GM21786 (cell line): ENCODE measurements around the gene PLA2G4D.
A peak's percentile ranks its signal among the peaks of the same experiment; 100 is the strongest.

Source experiments
- ATAC-seq: cut with Tn5 transposase; IDR thresholded peaks from one replicate; pipeline ENCODE4 v1.9.1; 2021; ENCODE audit not compliant: unreplicated experiment

The PLA2G4D gene

DNA sequence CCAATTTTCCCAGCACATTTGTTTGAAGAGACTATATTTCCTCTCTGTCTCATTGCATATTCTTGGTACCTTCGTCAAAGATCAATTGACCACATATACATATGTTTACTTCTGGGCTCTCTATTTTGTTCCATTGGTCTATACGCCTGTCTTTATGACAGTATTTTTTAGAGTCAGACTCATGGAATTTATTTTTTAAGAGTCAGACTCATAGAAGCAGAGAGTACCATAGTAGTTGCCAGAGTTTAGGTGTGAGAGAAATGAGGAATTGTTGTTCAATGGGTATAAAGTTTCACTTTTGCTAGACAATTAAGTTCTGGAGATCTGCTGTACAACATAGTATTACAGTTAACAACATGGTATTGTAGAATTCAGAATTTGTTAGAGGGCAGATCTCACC, 35.0 kb upstream of the PLA2G4D start:
- no peak for ATAC-seq

DNA sequence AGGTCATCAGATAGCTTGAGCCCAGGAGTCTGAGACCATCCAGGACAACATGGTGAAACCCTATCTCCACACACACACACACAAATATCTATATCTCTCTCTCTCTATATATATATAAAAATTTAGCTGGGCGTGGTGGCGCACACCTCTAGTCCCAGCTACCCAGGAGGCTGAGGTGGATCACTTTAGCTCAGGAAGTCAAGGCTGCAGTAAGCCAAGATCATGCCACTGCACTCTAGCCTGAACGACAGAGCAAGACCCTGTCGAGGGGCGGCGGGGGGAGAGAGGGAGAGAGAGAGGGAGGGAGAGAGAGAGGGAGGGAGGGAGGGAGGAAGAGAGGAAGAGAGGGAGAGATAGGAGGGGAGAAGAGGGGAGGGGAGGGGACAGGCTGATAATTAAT, 34.1 kb upstream of the PLA2G4D start:
- ATAC-seq: no peak

DNA sequence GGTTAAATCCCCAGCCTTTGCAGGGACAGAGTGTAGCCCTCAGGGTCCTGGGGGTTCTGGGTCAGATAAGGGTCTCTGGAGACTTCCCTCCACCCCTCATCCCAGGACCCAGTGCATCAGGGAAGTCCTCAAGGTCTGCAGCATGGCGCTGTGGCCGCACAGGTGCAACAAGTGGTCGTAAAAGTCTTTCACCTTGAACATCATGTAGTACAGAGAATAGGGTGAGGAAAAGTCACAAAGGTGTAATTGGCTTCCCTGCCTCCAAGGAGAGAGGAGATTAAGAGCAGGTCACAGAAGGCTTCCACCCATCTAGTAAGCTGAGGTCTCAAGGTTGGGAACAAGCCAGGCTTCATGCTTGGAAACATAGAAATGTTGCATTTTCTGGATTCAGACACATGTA, 29.2 kb upstream of the PLA2G4D start:
- no peak for ATAC-seq

DNA sequence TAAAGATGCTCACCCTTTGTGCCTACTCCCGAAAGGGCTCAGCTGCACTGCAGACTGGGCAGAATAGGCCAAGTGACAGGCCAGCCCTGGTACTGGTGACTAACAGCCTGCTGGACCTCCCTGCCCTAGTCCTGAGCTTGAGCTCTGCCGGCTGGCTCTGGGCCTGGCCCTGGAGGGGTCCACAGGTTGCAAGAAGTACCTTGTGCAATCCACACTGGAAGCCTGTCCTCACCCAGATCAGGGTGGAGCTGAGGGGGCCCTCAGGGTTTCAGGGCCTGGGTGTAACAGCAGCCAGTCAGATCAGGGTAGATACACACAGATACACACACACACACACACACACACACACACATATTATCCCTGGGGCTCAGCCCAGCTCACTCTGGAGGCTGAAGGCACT, 27.3 kb upstream of the PLA2G4D start:
- ATAC-seq: no peak

DNA sequence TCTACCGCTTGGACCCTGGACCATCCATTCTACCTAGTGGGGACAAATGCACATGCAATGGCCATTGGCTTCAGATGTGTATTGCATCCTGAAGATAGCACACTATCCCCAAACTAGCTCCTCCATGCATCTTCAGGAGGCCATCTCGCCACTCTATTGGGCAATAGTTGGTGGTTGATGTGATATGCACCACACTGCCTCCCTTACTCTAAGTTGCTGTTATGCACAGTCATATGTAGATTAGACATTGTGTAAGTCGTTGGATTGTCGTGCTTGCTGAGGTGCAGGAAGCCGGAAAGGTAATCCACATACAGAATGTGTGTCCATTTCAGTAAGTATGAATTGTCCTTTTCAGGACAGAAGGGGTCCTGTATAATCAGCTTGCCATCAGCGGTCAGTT, 26.7 kb upstream of the PLA2G4D start:
- no peak for ATAC-seq

DNA sequence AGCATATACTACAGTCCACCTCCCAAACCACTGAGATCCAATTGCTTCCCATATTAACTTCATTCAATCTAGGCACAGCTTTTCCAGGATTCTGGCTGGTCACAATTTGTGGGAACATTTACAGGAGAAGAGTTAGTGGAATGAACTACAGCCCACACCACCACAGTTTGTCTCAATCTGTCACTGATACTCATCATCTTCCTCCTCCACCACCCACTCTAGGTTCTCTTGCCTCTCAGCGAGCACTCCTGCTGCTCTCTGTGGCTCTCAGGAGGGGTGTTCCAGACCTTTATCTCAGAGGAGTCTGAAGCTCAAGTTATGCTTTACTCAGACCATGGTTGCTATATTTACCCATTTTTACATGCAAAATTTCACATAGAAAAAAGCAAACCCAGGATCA, 25.9 kb upstream of the PLA2G4D start:
- no peak for ATAC-seq

DNA sequence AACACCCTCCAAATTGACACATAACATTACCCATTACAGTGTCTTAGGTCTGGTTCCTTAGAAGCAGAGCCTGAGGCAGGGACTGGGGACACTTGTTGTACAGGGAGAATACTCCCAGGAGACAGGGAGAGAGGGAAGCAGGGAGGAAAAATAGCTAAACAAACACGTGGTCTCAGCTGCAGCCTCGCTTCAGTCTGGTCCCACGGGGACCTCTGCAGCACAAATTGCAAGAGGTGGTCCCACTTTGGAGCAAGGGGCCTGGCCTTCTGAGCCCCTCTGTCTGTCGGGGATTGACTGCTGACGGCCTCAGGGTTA, 25.0 kb upstream of the PLA2G4D start:
- no peak for ATAC-seq

DNA sequence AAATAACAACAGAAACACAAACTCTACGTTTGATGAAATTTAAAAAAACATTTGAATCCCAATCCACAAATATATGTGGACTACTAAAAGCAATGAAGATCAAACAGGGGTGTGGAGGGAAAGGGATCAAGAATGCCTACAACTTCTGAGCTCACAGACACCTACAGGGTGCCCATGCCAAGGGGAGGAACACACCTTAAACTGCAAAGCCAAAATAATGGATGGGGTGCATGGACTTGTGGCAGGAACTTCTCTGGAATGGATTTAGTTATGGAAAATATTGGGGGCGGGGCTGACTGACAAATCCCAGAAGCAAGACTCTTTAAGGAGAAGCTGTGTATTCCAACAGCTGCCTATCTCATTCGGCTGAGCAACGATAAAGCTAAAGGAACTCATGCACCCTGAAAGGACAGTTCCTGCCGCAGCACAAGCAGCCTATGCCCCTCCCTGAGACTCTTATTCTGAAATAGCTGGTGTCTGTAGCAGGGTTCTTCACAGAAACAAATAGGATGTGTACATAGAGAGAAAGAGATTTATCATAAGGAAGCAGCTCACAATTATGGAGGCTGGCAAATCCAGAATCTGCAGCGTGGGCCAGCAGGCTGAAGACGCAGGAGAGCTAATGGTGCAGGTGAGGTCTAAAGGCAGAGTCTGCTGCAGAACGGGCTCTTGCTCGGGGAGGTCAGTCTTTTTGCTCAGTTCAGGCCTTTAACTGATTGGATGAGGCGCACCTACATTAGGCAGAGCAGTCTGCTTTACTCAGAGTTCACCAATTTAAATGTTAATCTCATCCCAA, 24.5 kb upstream of the PLA2G4D start:
- ATAC-seq: no peak

DNA sequence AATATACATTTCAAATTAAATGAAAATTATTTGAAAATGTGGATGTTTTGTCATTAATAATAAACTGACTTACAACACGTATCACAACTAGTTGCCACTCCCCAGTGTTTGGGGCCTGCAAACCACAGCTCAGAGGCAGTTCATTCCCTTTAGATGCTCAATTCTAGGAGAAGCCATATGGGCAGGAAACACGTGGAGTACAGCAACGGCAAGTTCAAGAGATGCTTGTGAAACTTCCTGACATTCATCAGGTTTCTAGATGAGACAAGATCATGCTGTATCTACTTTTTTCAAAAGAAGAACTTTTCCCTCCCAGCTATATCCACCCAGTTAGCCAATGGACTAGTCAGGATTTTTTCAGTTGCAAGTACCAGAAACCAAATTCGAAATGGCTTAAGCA, 17.6 kb upstream of the PLA2G4D start:
- no peak for ATAC-seq

DNA sequence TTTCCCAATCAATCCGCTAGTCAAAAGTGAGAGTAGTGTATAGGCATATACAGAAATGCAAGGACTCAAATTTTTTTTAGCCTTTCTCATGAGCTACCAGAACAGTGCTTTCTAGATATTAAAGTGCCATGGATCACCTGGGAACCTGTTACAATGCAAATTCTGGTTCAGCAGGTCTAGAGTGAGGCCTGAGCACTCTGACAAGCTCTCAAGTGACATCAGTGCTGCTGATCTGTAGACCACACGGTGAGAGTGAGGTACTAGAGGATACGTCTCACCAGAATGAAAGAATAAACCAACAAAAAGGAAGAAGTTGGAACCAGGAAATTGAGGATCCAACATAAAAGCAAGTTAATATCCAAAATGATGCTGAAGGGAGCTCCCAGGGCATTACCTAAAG, 16.0 kb upstream of the PLA2G4D start:
- ATAC-seq: no peak

DNA sequence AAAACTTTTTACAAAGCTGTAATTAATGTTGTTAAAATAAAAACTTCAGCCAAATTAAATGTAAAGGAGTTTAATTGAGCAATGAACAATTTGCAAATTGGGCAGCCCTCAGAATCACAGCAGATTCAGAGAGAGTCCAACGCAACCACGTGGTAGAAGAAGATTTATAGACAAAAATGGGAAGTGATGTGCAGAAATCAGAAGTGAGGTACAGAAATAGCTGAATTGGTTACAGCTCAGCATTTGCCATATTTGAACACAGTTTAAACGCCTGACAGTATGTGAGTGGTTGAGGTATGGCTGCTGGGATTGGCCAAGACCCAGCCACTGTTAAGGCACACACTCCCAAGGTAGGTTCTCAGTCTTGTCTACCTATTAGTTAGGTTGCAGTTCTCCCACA, 14.4 kb upstream of the PLA2G4D start:
- no peak for ATAC-seq

DNA sequence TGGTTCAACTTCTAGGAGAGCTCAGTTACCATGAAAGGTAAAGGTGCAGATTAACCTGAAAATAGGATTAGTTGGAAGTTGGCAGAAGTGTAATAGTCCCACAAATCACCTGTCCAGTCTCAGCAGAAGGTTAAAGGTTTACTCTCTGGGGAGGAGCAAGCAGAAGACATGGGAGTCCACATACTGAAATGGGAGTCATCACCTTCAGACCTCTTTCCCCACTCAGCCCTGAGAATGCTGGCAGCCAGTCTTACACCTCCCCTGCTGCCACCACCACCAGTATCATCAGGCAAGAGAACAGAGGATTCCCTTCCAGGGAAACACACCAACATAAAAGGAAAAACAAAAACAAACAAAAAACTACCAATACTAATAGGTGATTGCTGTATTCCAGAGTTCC, 13.8 kb upstream of the PLA2G4D start:
- ATAC-seq: no peak

DNA sequence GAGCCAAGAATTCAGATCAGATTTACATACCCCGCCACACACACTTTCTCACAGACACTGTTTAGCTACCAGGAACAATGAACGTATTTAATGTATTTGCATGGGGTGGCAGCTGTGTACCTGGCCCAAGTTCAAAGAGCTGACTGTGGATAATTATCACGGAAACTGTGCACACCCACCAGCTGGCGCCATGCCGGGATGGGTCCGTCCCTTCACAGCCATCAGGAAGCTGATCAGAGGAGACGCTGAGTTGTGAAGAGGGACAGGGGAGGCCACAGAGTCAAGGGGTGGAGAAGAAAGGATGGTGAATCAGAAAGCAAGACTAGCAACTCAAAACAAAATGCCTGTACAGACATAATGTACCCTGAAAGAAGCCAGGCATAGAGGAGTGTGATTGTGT, 13.1 kb upstream of the PLA2G4D start:
- peak; percentile 35 for ATAC-seq

DNA sequence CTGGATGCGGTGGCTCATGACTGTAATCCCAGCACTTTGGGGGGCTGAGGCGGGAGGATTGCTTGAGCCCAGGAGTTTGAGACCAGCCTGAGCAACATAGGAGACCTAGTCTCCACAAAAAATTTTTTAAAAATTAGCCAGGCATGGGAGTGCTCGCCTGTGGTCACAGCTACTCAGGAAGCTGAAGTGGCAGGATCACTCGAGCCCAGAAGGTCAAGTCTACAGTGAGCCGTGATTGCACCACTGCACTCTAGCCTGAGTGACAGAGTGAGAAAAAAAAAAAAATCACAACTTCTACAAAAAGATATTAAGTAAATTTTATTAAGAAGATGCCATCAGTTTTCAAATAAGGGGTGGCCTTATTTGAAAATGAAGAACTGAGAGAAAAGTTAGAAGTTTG, 11.9 kb upstream of the PLA2G4D start:
- no peak for ATAC-seq

DNA sequence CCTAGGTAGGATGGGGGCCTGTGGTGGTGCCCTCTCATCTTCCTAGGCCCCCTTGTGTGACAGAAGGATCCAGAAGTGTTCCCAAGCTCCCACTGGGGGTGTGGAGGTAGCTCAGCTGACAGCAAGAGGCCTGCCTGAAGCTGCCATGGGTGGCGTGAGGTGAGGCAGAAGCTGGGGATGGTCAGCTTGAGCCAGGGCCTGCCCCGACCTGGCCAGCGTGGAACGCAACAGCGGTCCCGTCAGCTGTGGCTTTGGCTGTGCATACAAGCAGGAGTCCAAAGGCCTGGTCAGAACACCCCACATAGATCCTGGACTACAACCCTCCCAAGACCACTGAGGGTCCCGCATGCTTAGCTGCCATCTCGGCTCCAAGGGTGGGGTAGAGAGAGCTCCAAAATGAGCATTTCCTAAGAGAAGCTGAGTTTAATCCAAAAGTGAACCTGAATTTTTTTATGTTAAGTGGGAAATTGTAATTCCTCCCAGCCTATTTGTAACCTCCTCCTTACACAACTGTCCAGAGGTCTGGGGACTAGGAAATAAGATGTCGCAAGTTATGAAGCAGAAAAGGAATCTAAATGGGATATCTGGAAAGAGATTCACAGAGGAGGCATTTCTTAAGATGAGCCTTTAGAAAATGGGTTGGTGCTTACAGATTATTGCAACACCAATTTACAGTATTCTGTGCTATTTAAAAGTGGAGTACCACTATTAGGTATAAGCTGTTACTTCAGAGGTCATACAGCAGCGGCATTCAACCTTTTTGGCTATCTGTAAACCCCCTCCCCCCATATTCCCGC, 9.9 kb upstream of the PLA2G4D start:
- no peak for ATAC-seq

DNA sequence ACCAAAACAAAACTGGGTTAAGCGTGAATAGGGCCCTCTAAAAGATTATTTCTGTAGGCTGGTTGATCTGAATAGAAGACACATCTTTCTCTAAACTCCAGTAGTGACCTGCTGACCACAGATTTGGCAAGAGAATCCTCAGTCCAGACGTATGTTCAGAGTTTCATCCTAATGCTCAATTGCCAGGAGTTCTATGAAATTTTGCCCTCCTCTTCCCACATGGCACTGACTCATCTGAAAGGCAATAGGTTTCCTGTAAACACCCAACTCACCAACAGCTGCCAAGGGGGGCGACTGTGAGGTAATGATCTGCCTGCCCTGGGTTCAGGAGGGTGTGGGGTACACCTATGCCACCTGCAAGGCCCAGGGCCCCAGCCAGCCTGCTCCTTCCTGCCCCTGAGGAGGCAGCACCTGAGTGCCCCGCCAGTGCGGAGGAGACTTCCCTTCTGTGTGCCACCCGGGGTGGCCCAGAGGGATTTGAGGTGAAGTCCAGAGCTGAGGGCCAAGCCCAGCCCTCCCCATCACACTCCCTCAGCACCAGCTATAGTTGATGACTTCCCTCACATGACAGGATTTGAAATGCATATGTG, 8.4 kb upstream of the PLA2G4D start:
- ATAC-seq: no peak

DNA sequence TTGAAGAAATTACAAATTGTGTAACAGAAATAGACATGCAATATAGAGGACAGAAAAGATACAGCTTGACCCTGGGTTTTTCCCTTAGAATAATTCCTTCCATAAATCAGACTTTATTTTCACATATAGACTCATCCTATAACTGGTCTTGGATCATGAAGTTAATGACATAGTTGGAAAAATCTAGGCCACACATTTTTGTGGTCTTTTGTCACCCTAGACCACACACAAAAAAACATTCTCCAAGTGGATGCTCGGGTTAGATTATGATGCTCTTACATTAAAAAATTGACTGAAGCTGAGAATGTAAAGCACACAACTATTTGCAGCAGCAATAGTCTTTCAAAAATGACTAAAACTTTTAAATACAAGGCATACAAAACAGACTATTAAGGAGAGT, 7.5 kb upstream of the PLA2G4D start:
- no peak for ATAC-seq

DNA sequence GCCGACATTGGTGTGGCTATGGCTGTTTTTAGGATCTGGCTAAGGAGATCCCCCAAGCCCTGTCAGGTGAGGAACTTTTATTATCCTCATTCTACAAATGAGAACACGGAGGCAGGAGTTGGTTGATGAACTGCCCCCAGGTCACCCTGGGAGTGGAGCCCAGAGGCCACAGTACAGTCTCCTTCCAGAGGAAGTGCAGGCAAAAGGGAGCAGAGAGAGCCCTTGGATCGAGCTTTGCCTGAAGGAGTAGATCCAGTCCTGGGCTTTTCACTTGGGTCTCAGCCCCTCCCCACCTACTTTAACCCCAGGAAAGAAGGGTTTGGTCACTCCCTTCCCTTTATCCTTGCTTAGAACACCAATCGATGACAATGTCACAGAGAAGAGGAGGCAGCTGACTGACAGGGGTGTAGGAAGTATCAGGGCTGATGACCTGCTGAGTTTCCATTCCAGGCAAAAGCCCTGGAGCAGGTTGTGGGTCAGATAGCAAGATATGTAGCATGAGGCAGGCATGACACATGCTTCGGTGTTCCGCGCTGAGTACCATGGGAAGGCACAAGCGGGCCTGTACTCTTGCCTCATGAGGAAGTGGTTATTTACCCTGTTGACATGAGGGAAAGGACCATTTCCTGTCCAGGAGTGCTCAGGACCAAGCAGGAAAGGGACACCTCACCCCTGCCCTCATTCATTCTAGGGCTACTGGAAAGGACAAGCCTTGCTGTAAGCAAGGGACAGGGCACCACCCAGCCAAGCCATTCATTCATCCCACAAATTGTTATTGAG, 5.8 kb upstream of the PLA2G4D start:
- ATAC-seq: no peak

DNA sequence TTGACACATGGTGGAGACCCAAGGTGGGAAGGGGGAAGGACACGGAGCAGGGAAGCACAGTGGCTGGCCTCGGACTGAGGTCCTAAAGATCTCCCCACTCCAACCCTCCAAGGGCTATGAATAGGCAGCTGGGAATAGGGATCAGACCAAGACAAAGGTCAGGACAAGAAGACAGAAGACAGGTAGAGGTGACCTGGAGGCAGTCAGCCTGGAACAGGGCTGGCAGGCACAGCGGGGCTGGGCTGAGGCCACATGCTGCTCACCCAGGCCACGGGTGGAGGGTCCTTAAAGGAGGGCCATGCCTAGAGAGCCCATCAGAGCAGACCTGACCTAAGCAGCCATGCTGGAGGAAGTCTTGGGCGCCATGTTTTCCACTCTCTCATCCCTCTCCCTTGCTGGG, 2.7 kb upstream of the PLA2G4D start:
- ATAC-seq: no peak

DNA sequence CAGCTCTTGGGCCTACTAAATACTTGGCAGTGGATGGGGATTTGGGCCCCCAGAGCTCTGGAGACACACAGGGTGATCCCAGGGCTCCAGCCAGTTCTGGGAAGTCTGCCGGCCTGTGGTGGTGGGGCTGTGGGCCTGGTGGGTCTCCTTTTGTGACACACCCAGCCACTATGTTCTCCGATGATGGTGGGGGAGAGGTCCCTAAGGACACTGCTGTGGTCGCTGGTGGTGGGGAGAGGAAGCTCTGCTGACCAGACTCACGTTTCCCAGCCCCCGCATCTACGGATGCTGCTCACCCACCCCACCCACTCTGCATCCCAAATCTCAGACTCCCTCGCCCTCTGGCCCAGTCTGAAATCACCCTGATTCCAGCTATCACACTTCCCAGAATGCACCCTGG, 396 bp downstream of the PLA2G4D start:
- ATAC-seq: no peak
